ENCODE results near the gene SMURF1.
"Not testable (repeated sequence)": the region's sequence is repeated elsewhere in the genome, so short reads cannot be mapped to it uniquely, and the experiment has no call there.

Gene SMURF1

GRCh38 chr7:99121496-99122021 is 22.3 kb downstream of the SMURF1 start:
- DNase-seq (ENCODE audit: low read depth in 2 of 2), result no peak

GRCh38 chr7:99120916-99121315 is 23.0 kb downstream of the SMURF1 start:
- DNase-seq (ENCODE audit: low read depth in 2 of 2), result no peak

GRCh38 chr7:99120501-99120900 is 23.4 kb downstream of the SMURF1 start:
- no peak for DNase-seq (ENCODE audit: low read depth in 2 of 2)

- DNase-seq (ENCODE audit: low read depth in 2 of 2), result no peak
These were observed 25.8 kb downstream of the SMURF1 start for GRCh38 chr7:99118077-99118476.

GRCh38 chr7:99116144-99116543 is 27.8 kb downstream of the SMURF1 start:
- DNase-seq (ENCODE audit: low read depth in 2 of 2), result no peak

GRCh38 chr7:99115379-99115778 is 28.5 kb downstream of the SMURF1 start:
- DNase-seq (ENCODE audit: low read depth in 2 of 2), result no peak

GRCh38 chr7:99112979-99113378 is 30.9 kb downstream of the SMURF1 start:
- no peak for DNase-seq (ENCODE audit: low read depth in 2 of 2)

- no peak for DNase-seq (ENCODE audit: low read depth in 2 of 2)
These were observed 31.8 kb downstream of the SMURF1 start for GRCh38 chr7:99112097-99112496.

- no peak for DNase-seq (ENCODE audit: low read depth in 2 of 2)
These were observed 32.3 kb downstream of the SMURF1 start for GRCh38 chr7:99111591-99111990.

GRCh38 chr7:99109108-99110051 is 34.5 kb downstream of the SMURF1 start:
- DNase-seq (ENCODE audit: low read depth in 2 of 2), result no peak

- DNase-seq (ENCODE audit: low read depth in 2 of 2), result no peak
These were observed 35.3 kb downstream of the SMURF1 start for GRCh38 chr7:99108613-99109012.

GRCh38 chr7:99106821-99107241 is 37.1 kb downstream of the SMURF1 start:
- DNase-seq (ENCODE audit: low read depth in 2 of 2), result no peak

GRCh38 chr7:99106411-99106810 is 37.5 kb downstream of the SMURF1 start:
- DNase-seq (ENCODE audit: low read depth in 2 of 2), result no peak

GRCh38 chr7:99105756-99106155 is 38.2 kb downstream of the SMURF1 start:
- DNase-seq (ENCODE audit: low read depth in 2 of 2), result no peak

- no peak for DNase-seq (ENCODE audit: low read depth in 2 of 2)
These were observed 39.3 kb downstream of the SMURF1 start for GRCh38 chr7:99104631-99105030.

- DNase-seq (ENCODE audit: low read depth in 2 of 2), result not testable (repeated sequence)
These were observed 40.1 kb downstream of the SMURF1 start for GRCh38 chr7:99103836-99104235.

- no peak for DNase-seq (ENCODE audit: low read depth in 2 of 2)
These were observed 40.9 kb downstream of the SMURF1 start for GRCh38 chr7:99102809-99103690.

GRCh38 chr7:99102361-99102760 is 41.5 kb downstream of the SMURF1 start:
- no peak for DNase-seq (ENCODE audit: low read depth in 2 of 2)

GRCh38 chr7:99101516-99101915 is 42.4 kb downstream of the SMURF1 start:
- not testable (repeated sequence) for DNase-seq (ENCODE audit: low read depth in 2 of 2)

GRCh38 chr7:99099499-99100077 is 44.3 kb downstream of the SMURF1 start:
- no peak for DNase-seq (ENCODE audit: low read depth in 2 of 2)

GRCh38 chr7:99098824-99099498 is 44.9 kb downstream of the SMURF1 start:
- no peak for DNase-seq (ENCODE audit: low read depth in 2 of 2)
